Measurements from ENCODE around the gene TRAPPC3L.

TRAPPC3L gene

DNA sequence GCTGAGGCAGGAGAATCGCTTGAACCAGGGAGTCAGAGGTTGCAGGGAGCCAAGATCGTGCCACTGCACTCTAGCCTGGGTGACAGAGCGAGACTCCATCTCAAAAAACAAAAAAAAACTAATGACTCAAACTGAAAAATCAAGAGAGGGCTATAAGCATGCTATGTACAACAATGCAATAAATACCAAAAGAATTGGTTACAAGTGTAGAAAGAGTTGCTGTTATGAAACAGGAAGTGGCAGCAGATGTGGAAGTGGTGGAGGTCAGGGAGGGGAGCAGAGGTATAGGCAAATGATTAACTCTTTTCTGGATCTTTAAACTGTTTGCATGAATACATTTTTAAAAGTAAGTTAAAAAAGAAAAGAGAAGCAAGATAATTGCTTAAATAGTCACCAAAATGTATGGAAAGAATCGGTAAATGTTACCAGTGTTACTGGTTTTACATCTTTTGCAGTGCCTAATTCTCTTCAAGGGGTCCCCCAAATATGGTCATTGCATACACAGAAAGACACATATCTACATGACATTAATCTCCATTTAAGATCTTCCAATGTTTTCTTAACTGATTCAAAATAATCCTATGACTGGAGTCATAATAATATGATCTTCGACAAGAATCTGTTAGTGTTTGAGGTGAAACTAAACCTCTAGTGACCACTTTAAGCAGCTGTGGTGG, 69.3 kb downstream of the TRAPPC3L start:
- Histone ChIP-seq H4K20me1 (ENCODE audit: control insufficient read depth, insufficient read depth, low read depth, low read length) (no peaks in the 10 kb centered on the region), H3K4me3 (ENCODE audit: low read length) (peak overlapping the region; percentile 58), H3K9me3 (ENCODE audit: control insufficient read depth, insufficient read depth, low read length) (no peaks in the 10 kb centered on the region), H3K79me2 (ENCODE audit: control insufficient read depth, low read length) (no peaks in the 10 kb centered on the region), H3K36me3 (ENCODE audit: control insufficient read depth, low read length) (no peaks in the 10 kb centered on the region), H3K9me2 (replicated peaks; ENCODE audit: control insufficient read depth, low read length) (no peaks in the 10 kb centered on the region), H3K27me3 (ENCODE audit: control insufficient read depth, low read length) (peaks cover 6% of the 10 kb centered on the region), H3K27ac (ENCODE audit: low read depth, low read length) (peak overlapping the region; percentile 4; the same call in 1 of the 2 replicates), H3K4me1 (ENCODE audit: control insufficient read depth, low read length) (peaks cover 24% of the 10 kb centered on the region), H3K4me2 (ENCODE audit: low read length) (peak overlapping the region; percentile 59), H3F3A (ENCODE audit: control insufficient read depth, insufficient read depth) (0 out of 2 replicates have a peak, but pooled peaks cover 5% of the 10 kb centered on the region)
- TF ChIP-seq CTCF (IDR thresholded peaks at IDR 0.05; ENCODE audit: low read depth, low read length, poor library complexity, severe bottlenecking) = no peak
- TF ChIP-seq EZH2phosphoT487 (IDR thresholded peaks at IDR 0.05; ENCODE audit: borderline replicate concordance, low read length) = no peak

DNA sequence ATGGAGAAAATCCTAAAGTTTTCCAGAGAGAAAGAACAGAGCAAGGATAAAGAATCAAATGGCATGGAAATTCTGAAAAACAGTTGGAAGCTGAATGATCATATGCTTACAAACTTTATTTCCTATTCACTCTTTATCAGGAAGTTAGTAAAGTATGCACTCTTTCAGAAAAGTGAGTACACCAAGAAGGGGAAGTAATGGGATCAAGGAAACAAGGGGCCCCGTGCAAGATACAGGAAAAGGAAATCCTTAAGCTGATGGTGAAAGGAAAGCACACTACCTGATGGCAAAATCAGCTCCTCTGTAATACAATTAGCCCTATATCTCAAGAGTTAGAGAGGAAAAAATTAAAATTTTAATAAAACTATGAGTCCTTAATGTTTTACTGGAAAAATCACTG, 70.3 kb downstream of the TRAPPC3L start:
- 0 out of 2 replicates have a peak, but pooled peaks cover 5% of the 10 kb centered on the region for H3F3A ChIP-seq (ENCODE audit: control insufficient read depth, insufficient read depth)
- H3K36me3 ChIP-seq (ENCODE audit: control insufficient read depth, low read length) = no peaks in the 10 kb centered on the region
- no peak overlapping the region for H3K27ac ChIP-seq (ENCODE audit: low read depth, low read length)
- TF ChIP-seq EZH2phosphoT487 (IDR thresholded peaks at IDR 0.05; ENCODE audit: borderline replicate concordance, low read length) (no peak), CTCF (IDR thresholded peaks at IDR 0.05; ENCODE audit: low read depth, low read length, poor library complexity, severe bottlenecking) (no peak)
- no peaks in the 10 kb centered on the region for H3K9me2 ChIP-seq (replicated peaks; ENCODE audit: control insufficient read depth, low read length)
- no peaks in the 10 kb centered on the region for H3K79me2 ChIP-seq (ENCODE audit: control insufficient read depth, low read length)
- H3K9me3 ChIP-seq (ENCODE audit: control insufficient read depth, insufficient read depth, low read length) = no peaks in the 10 kb centered on the region
- H4K20me1 ChIP-seq (ENCODE audit: control insufficient read depth, insufficient read depth, low read depth, low read length) = no peaks in the 10 kb centered on the region
- H3K4me3 ChIP-seq (ENCODE audit: low read length) = peak overlapping the region; percentile 58
- H3K4me1 ChIP-seq (ENCODE audit: control insufficient read depth, low read length) = peaks cover 24% of the 10 kb centered on the region
- peak overlapping the region; percentile 59 for H3K4me2 ChIP-seq (ENCODE audit: low read length)
- peaks cover 7% of the 10 kb centered on the region for H3K27me3 ChIP-seq (ENCODE audit: control insufficient read depth, low read length)

DNA sequence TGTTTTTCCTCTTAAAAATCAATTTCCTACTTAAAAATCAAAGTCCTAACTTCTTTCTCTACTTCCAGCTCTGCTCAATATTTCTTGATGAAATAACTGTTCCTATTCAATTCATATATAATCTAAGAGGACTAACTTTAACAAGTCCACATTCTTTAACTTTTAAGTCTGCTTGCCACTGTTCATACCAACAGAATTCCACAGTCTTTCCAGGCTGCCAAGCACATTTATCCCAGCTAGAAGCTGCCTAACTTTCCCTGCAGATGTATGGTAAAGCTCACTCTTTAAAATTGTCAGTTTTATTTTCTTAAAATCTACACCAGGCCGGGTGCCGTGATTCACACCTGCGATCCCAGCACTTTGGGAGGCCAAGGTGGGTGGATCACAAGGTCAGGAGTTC, 72.8 kb downstream of the TRAPPC3L start:
- Histone ChIP-seq H3F3A (ENCODE audit: control insufficient read depth, insufficient read depth) (0 out of 2 replicates have a peak, but pooled peaks cover 5% of the 10 kb centered on the region), H3K4me3 (ENCODE audit: low read length) (no peak overlapping the region), H3K9me3 (ENCODE audit: control insufficient read depth, insufficient read depth, low read length) (no peaks in the 10 kb centered on the region), H3K9me2 (replicated peaks; ENCODE audit: control insufficient read depth, low read length) (no peaks in the 10 kb centered on the region), H3K36me3 (ENCODE audit: control insufficient read depth, low read length) (no peaks in the 10 kb centered on the region), H4K20me1 (ENCODE audit: control insufficient read depth, insufficient read depth, low read depth, low read length) (no peaks in the 10 kb centered on the region), H3K27ac (ENCODE audit: low read depth, low read length) (no peak overlapping the region), H3K27me3 (ENCODE audit: control insufficient read depth, low read length) (peaks cover 9% of the 10 kb centered on the region), H3K4me1 (ENCODE audit: control insufficient read depth, low read length) (peaks cover 24% of the 10 kb centered on the region), H3K79me2 (ENCODE audit: control insufficient read depth, low read length) (no peaks in the 10 kb centered on the region), H3K4me2 (ENCODE audit: low read length) (no peak overlapping the region)
- TF ChIP-seq EZH2phosphoT487 (IDR thresholded peaks at IDR 0.05; ENCODE audit: borderline replicate concordance, low read length) = no peak
- TF ChIP-seq CTCF (IDR thresholded peaks at IDR 0.05; ENCODE audit: low read depth, low read length, poor library complexity, severe bottlenecking) = no peak

Data from DOHH2 (cell line).